ENCODE data around the gene TUBB6.

The TUBB6 gene

GRCh38 chr18:12301263-12302005 lies 6.6 kb upstream of the TUBB6 start:
- no peaks in the 10 kb centered on the region for H3K9me3 Mint-ChIP-seq
- H3K27me3 Mint-ChIP-seq, result peaks cover 33 to 57% of the 10 kb centered on the region in 2 donors
- no peaks in the 10 kb centered on the region for H3K36me3 Mint-ChIP-seq (ENCODE audit: insufficient read depth)
- H3K4me1 Mint-ChIP-seq (ENCODE audit: low read depth in 2 of 2), result peaks cover 0 to 3% of the 10 kb centered on the region in 2 donors
- no peak overlapping the region for H3K27ac Mint-ChIP-seq
- H3K4me3 Mint-ChIP-seq, result no peak overlapping the region
- ATAC-seq (replicated peaks) (no peak), DNase-seq (no peak)

- Mint-ChIP-seq H3K27ac (no peak overlapping the region), H3K9me3 (no peaks in the 10 kb centered on the region), H3K4me1 (ENCODE audit: low read depth in 2 of 2) (peaks cover 6 to 10% of the 10 kb centered on the region in 2 donors), H3K27me3 (peaks cover 43 to 62% of the 10 kb centered on the region in 2 donors), H3K4me3 (no peak overlapping the region), H3K36me3 (ENCODE audit: insufficient read depth) (no peaks in the 10 kb centered on the region)
- DNase-seq (no peak), ATAC-seq (replicated peaks) (no peak)
Observed at GRCh38 chr18:12302391-12303147, 5.5 kb upstream of the TUBB6 start.

- DNase-seq, result no peak
- peaks cover 9 to 10% of the 10 kb centered on the region in 2 donors for H3K4me1 Mint-ChIP-seq (ENCODE audit: low read depth in 2 of 2)
- no peak for ATAC-seq (replicated peaks)
- no peak overlapping the region for H3K4me3 Mint-ChIP-seq
- no peaks in the 10 kb centered on the region for H3K9me3 Mint-ChIP-seq
- no peaks in the 10 kb centered on the region for H3K36me3 Mint-ChIP-seq (ENCODE audit: insufficient read depth)
- no peak overlapping the region for H3K27ac Mint-ChIP-seq
- H3K27me3 Mint-ChIP-seq, result peaks cover 48 to 68% of the 10 kb centered on the region in 2 donors
Observed at GRCh38 chr18:12304351-12305210, 3.5 kb upstream of the TUBB6 start.

- peaks cover 50 to 72% of the 10 kb centered on the region in 2 donors for H3K27me3 Mint-ChIP-seq
- no peak overlapping the region for H3K27ac Mint-ChIP-seq
- peaks cover 9 to 10% of the 10 kb centered on the region in 2 donors for H3K4me1 Mint-ChIP-seq (ENCODE audit: low read depth in 2 of 2)
- no peak for DNase-seq
- H3K9me3 Mint-ChIP-seq, result no peaks in the 10 kb centered on the region
- ATAC-seq (replicated peaks), result no peak
- H3K36me3 Mint-ChIP-seq (ENCODE audit: insufficient read depth), result no peaks in the 10 kb centered on the region
- no peak overlapping the region for H3K4me3 Mint-ChIP-seq
Observed at GRCh38 chr18:12305211-12305610, 2.8 kb upstream of the TUBB6 start.

GRCh38 chr18:12305930-12306629 lies 2.0 kb upstream of the TUBB6 start:
- H3K9me3 Mint-ChIP-seq, result no peaks in the 10 kb centered on the region
- peaks cover 42 to 63% of the 10 kb centered on the region in 2 donors for H3K27me3 Mint-ChIP-seq
- H3K4me1 Mint-ChIP-seq (ENCODE audit: low read depth in 2 of 2), result peaks cover 9 to 10% of the 10 kb centered on the region in 2 donors
- peak overlapping the region; percentile 80 to 84 for H3K4me3 Mint-ChIP-seq
- no peak for ATAC-seq (replicated peaks)
- H3K27ac Mint-ChIP-seq, result no peak overlapping the region
- no peak for DNase-seq
- H3K36me3 Mint-ChIP-seq (ENCODE audit: insufficient read depth), result no peaks in the 10 kb centered on the region

- ATAC-seq (replicated peaks) (no peak), DNase-seq (no peak)
- H3K4me3 Mint-ChIP-seq, result peak overlapping the region; percentile 80 to 84
- peaks cover 1 to 7% of the 10 kb centered on the region in 2 donors for H3K9me3 Mint-ChIP-seq
- peaks cover 9 to 10% of the 10 kb centered on the region in 2 donors for H3K4me1 Mint-ChIP-seq (ENCODE audit: low read depth in 2 of 2)
- H3K27me3 Mint-ChIP-seq, result peaks cover 42 to 54% of the 10 kb centered on the region in 2 donors
- H3K36me3 Mint-ChIP-seq (ENCODE audit: insufficient read depth), result no peaks in the 10 kb centered on the region
- H3K27ac Mint-ChIP-seq, result no peak overlapping the region
Observed at GRCh38 chr18:12306752-12307700, 1.0 kb upstream of the TUBB6 start.

- ATAC-seq (replicated peaks), result peak; percentile 57
- H3K4me3 Mint-ChIP-seq, result peak overlapping the region; percentile 31 to 60
Observed at GRCh38 chr18:12308386-12309100, 502 bp downstream of the TUBB6 start.

GRCh38 chr18:12309683-12310198 lies 1.7 kb downstream of the TUBB6 start:
- H3K27me3 Mint-ChIP-seq, result peaks cover 37 to 40% of the 10 kb centered on the region in 2 donors
- H3K4me3 Mint-ChIP-seq, result peak overlapping the region; percentile 31 to 60
- peaks cover 9 to 10% of the 10 kb centered on the region in 2 donors for H3K4me1 Mint-ChIP-seq (ENCODE audit: low read depth in 2 of 2)
- H3K9me3 Mint-ChIP-seq, result peaks cover 4 to 7% of the 10 kb centered on the region in 2 donors
- no peak overlapping the region for H3K27ac Mint-ChIP-seq
- no peaks in the 10 kb centered on the region for H3K36me3 Mint-ChIP-seq (ENCODE audit: insufficient read depth)
- no peak for ATAC-seq (replicated peaks)
- no peak for DNase-seq

More at GRCh38 chr18:12308386-12309100, 502 bp downstream of the TUBB6 start:
- peaks cover 4 to 7% of the 10 kb centered on the region in 2 donors for H3K9me3 Mint-ChIP-seq
- H3K4me1 Mint-ChIP-seq (ENCODE audit: low read depth in 2 of 2), result peaks cover 9 to 10% of the 10 kb centered on the region in 2 donors
- DNase-seq, result no peak
- H3K27ac Mint-ChIP-seq, result no peak overlapping the region
- peaks cover 42 to 48% of the 10 kb centered on the region in 2 donors for H3K27me3 Mint-ChIP-seq
- no peaks in the 10 kb centered on the region for H3K36me3 Mint-ChIP-seq (ENCODE audit: insufficient read depth)

GRCh38 chr18:12310762-12311161 lies 2.7 kb downstream of the TUBB6 start:
- H3K9me3 Mint-ChIP-seq, result peaks cover 4 to 7% of the 10 kb centered on the region in 2 donors
- H3K27me3 Mint-ChIP-seq, result peaks cover 26 to 29% of the 10 kb centered on the region in 2 donors
- H3K27ac Mint-ChIP-seq, result no peak overlapping the region
- DNase-seq (no peak), ATAC-seq (replicated peaks) (no peak)
- no peaks in the 10 kb centered on the region for H3K36me3 Mint-ChIP-seq (ENCODE audit: insufficient read depth)
- no peak overlapping the region for H3K4me3 Mint-ChIP-seq
- peaks cover 7 to 10% of the 10 kb centered on the region in 2 donors for H3K4me1 Mint-ChIP-seq (ENCODE audit: low read depth in 2 of 2)

- Mint-ChIP-seq H3K36me3 (ENCODE audit: insufficient read depth) (no peaks in the 10 kb centered on the region), H3K9me3 (peaks cover 4 to 7% of the 10 kb centered on the region in 2 donors), H3K4me3 (no peak overlapping the region), H3K27me3 (peaks cover 9 to 11% of the 10 kb centered on the region in 2 donors), H3K27ac (no peak overlapping the region), H3K4me1 (ENCODE audit: low read depth in 2 of 2) (peaks cover 0 to 2% of the 10 kb centered on the region in 2 donors)
- ATAC-seq (replicated peaks) (no peak), DNase-seq (no peak)
Observed at GRCh38 chr18:12312976-12313375, 4.9 kb downstream of the TUBB6 start.

- Mint-ChIP-seq H3K4me1 (ENCODE audit: low read depth in 2 of 2) (peaks cover 0 to 2% of the 10 kb centered on the region in 2 donors), H3K27me3 (peaks cover 9 to 11% of the 10 kb centered on the region in 2 donors), H3K27ac (no peak overlapping the region), H3K4me3 (no peak overlapping the region), H3K36me3 (ENCODE audit: insufficient read depth) (no peaks in the 10 kb centered on the region), H3K9me3 (peaks cover 4 to 7% of the 10 kb centered on the region in 2 donors)
- DNase-seq (no peak), ATAC-seq (replicated peaks) (no peak)
Observed at GRCh38 chr18:12313530-12314245, 5.6 kb downstream of the TUBB6 start.
